Hepatocyte (in vitro differentiated cells): ENCODE measurements around the gene LRRC71. TPM values are rescaled to one million over a fixed set of nuclear protein-coding genes. Genes with fewer than 3 reads are reported as not detected.
A peak's percentile ranks its signal among the peaks of the same experiment; 100 is the strongest.

Experiments
- DNase-seq: peaks from one replicate; pipeline ENCODE4 v3.0.0-alpha.2; 2016; ENCODE audit warnings: low spot score
- H2AFZ ChIP-seq: fragments of 200-600 bp; sonication (generic); 2 replicates; pipeline ENCODE4 v1.6.0; 2016; ENCODE audit warnings: antibody characterized with exemption, mild to moderate bottlenecking
- H3K27ac ChIP-seq: fragments of 200-600 bp; sonication (generic); 2 replicates; pipeline ENCODE4 v1.5.1; 2016; ENCODE audit warnings: mild to moderate bottlenecking
- H3K27me3 ChIP-seq: fragments of 200-600 bp; sonication (generic); 2 replicates; pipeline ENCODE4 v1.6.1; 2016
- H3K36me3 ChIP-seq: fragments of 200-600 bp; sonication (generic); replicated peaks from 2 replicates; pipeline ENCODE4 v1.5.1; 2016; ENCODE audit warnings: low read depth; ENCODE audit not compliant: insufficient read depth
- H3K4me1 ChIP-seq: fragments of 200-600 bp; sonication (generic); 2 replicates; pipeline ENCODE4 v1.5.1; 2016; ENCODE audit warnings: mild to moderate bottlenecking, moderate library complexity; ENCODE audit not compliant: insufficient read depth
- H3K4me2 ChIP-seq: fragments of 200-600 bp; sonication (generic); 2 replicates; pipeline ENCODE4 v1.6.0; 2016
- H3K4me3 ChIP-seq: fragments of 200-600 bp; sonication (generic); 2 replicates; pipeline ENCODE4 v1.5.1; 2016; ENCODE audit warnings: mild to moderate bottlenecking
- H3K79me2 ChIP-seq: fragments of 200-600 bp; sonication (generic); 2 replicates; pipeline ENCODE4 v1.6.0; 2017; ENCODE audit warnings: mild to moderate bottlenecking
- H3K9me2 ChIP-seq: fragments of 200-600 bp; sonication (generic); replicated peaks from 2 replicates; pipeline ENCODE4 v1.6.0; 2017; ENCODE audit warnings: mild to moderate bottlenecking; ENCODE audit not compliant: insufficient read depth
- H3K9me3 ChIP-seq: fragments of 200-600 bp; sonication (generic); 2 replicates; pipeline ENCODE4 v1.5.1; 2016; ENCODE audit warnings: low read depth, mild to moderate bottlenecking
- H4K20me1 ChIP-seq: fragments of 200-600 bp; sonication (generic); 2 replicates; pipeline ENCODE4 v1.6.0; 2016; ENCODE audit warnings: mild to moderate bottlenecking; ENCODE audit not compliant: insufficient read depth, poor library complexity, severe bottlenecking
- EZH2 ChIP-seq: fragments of 200-600 bp; sonication (generic); IDR thresholded peaks from 2 replicates; pipeline ENCODE4 v1.6.1; 2016; ENCODE audit warnings: antibody characterized with exemption, mild to moderate bottlenecking, borderline replicate concordance
- EZH2phosphoT487 ChIP-seq: fragments of 200-600 bp; sonication (generic); IDR thresholded peaks from one replicate; pipeline ENCODE4 v1.6.1; 2018; ENCODE audit warnings: antibody characterized with exemption, mild to moderate bottlenecking, low read depth, moderate library complexity; ENCODE audit not compliant: unreplicated experiment, severe bottlenecking
- WGBS: methylation state at CpG from one replicate; pipeline ENCODE4 v1.1.6; 2016; ENCODE audit warnings: low lambda C conversion rate; ENCODE audit errors: missing lambda C conversion rate; 5-methylcytosine and 5-hydroxymethylcytosine counted together
- polyA plus RNA-seq: library from polyadenylated mRNA; unstranded; fragments of >200 nt; fragmentation: Nextera tagmentation; extraction: Ambion mirVana; gene quantifications from 2 replicates; pipeline ENCODE4 v1.2.1, GENCODE V29; 2016
- total RNA-seq: library from RNA; depleted of rRNA; stranded (reverse); fragments of >200 nt; gene quantifications from 2 replicates; pipeline ENCODE4 v1.2.3, GENCODE V29; 2014
- TF ChIP-seq, protein P1 (sequence below): fragments of 200-600 bp; sonication (generic); IDR thresholded peaks from 2 replicates; pipeline ENCODE4 v1.5.1; 2016; ENCODE audit warnings: antibody characterized with exemption, mild to moderate bottlenecking; ENCODE audit not compliant: poor library complexity

Gene LRRC71
- total and polyA plus RNA-seq, 2 experiments from 2014 or later, result not detected

DNA sequence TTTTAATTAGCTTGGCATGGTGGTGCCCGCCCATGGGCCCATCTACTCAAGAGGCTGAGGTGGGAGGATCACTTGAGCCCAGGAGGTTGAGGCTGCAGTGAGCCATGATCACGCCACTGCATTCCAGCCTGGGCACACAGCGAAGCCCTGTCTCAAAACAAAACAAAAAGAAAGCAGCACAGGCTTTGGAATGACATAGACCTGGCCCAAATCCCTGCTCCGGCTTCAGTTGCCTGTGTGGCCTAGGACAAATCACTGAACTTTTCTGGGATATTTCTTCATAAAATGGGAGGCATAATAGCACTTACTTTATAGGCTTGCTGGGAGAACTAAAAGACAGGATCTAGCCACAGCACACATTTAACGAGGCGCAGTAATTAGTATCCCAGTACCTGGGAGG lies 24.5 kb upstream of the LRRC71 start:
- Histone ChIP-seq H3K9me2 (no peaks in the 10 kb centered on the region), H3K36me3 (no peaks in the 10 kb centered on the region), H3K4me2 (no peak overlapping the region), H3K27me3 (peaks cover 27% of the 10 kb centered on the region), H3K4me3 (no peak overlapping the region), H4K20me1 (no peaks in the 10 kb centered on the region), H3K9me3 (no peaks in the 10 kb centered on the region), H2AFZ (no peak overlapping the region), H3K4me1 (peaks cover 5% of the 10 kb centered on the region), H3K27ac (peak overlapping the region; percentile 69), H3K79me2 (no peaks in the 10 kb centered on the region)
- no peak for DNase-seq
- WGBS, result 88% methylated on average over 6 of the region's 6 CpGs
- TF ChIP-seq, protein P1, sequence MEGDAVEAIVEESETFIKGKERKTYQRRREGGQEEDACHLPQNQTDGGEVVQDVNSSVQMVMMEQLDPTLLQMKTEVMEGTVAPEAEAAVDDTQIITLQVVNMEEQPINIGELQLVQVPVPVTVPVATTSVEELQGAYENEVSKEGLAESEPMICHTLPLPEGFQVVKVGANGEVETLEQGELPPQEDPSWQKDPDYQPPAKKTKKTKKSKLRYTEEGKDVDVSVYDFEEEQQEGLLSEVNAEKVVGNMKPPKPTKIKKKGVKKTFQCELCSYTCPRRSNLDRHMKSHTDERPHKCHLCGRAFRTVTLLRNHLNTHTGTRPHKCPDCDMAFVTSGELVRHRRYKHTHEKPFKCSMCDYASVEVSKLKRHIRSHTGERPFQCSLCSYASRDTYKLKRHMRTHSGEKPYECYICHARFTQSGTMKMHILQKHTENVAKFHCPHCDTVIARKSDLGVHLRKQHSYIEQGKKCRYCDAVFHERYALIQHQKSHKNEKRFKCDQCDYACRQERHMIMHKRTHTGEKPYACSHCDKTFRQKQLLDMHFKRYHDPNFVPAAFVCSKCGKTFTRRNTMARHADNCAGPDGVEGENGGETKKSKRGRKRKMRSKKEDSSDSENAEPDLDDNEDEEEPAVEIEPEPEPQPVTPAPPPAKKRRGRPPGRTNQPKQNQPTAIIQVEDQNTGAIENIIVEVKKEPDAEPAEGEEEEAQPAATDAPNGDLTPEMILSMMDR, result no peak

GRCh38 chr1:156896490-156897033 lies 23.9 kb upstream of the LRRC71 start:
- Histone ChIP-seq H4K20me1 (no peaks in the 10 kb centered on the region), H3K27me3 (peaks cover 20% of the 10 kb centered on the region), H3K9me3 (no peaks in the 10 kb centered on the region), H3K4me2 (no peak overlapping the region), H3K4me1 (peaks cover 5% of the 10 kb centered on the region), H3K27ac (peak overlapping the region; percentile 60), H3K36me3 (no peaks in the 10 kb centered on the region), H3K9me2 (no peaks in the 10 kb centered on the region), H3K4me3 (no peak overlapping the region), H2AFZ (no peak overlapping the region), H3K79me2 (no peaks in the 10 kb centered on the region)
- 71% methylated on average over 16 of the region's 16 CpGs for WGBS
- TF ChIP-seq EZH2phosphoT487 (no peak), EZH2 (no peak)
- TF ChIP-seq, protein P1, result no peak
- DNase-seq, result peak; percentile 71

DNA sequence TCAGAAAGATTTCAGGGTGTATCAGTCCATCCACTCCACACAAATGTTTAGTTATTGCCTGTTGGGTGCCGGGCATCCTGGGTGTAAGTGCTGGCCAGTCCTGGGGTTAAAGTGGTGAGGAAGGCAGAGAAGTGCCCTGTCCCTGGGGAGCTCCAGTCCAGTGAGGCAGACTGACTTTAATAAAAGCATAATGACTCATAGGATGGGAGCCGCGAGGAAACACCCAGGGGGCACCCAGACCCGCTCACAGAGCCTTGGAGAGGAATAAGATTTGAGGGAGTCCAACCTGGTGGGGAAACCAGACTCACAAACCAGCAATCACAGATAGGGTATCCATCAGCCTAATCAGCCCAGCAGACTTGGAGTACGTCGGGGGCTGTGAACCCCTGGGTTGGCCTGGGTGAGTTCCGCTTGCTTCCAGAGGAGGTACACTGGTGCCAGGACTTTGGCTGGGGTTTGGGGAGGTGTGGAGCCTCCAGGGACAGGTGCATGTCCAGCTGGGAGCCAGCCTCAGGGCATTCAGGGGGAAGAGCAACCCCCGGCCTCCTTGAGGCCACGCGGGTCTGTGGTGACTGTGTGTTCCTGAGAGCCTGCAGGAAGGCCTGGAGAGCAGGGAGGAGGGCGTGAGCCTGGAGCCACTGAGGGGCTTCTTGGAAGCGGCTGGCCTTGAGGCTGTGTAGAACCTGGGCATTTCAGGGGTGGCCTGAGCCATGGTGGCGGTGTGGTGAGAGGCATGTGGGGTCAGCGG lies 23.2 kb upstream of the LRRC71 start:
- WGBS, result 79% methylated on average over 14 of the region's 14 CpGs
- peak overlapping the region; percentile 60 for H3K27ac ChIP-seq
- TF ChIP-seq EZH2phosphoT487, result no peak
- TF ChIP-seq, protein P1, result no peak
- no peak for TF ChIP-seq EZH2
- peaks cover 19% of the 10 kb centered on the region for H3K27me3 ChIP-seq
- H3K79me2 ChIP-seq, result no peaks in the 10 kb centered on the region
- no peaks in the 10 kb centered on the region for H3K36me3 ChIP-seq
- no peak overlapping the region for H3K4me3 ChIP-seq
- H3K4me1 ChIP-seq, result peaks cover 5% of the 10 kb centered on the region
- H3K4me2 ChIP-seq, result no peak overlapping the region
- H4K20me1 ChIP-seq, result no peaks in the 10 kb centered on the region
- no peak for DNase-seq
- no peak overlapping the region for H2AFZ ChIP-seq
- H3K9me2 ChIP-seq, result no peaks in the 10 kb centered on the region
- H3K9me3 ChIP-seq, result no peaks in the 10 kb centered on the region
